Measurements from ENCODE around the gene COL8A2. TPM values are rescaled to one million over a fixed set of nuclear protein-coding genes. Genes with fewer than 3 reads are reported as not detected.

Gene COL8A2
- total RNA-seq, 4 donors from 2014 or later = 1.2 to 16.6 (median 5.8) TPM

DNA sequence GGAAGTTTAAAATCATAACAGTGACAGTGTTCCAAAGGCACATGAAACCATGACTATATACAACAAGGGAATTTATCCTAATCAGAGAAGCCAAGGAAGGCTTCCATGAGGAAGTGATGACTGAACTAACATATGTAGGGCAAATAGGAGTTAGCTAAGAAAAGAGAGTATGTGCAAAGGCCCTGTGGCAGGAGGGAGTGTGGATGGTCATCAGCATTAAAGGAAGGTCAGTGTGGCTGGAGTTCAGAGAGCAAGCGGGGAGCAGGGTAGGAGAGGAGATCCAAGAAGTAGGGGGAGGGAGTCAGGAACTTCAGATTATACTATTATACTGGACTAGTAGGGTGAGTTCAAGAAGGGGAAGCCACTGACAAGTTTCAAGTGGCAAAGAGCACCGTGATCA, 39.3 kb upstream of the COL8A2 start:
- no peak for DNase-seq
- H3K27me3 ChIP-seq = no peaks in the 10 kb centered on the region
- H3K36me3 ChIP-seq = no peaks in the 10 kb centered on the region
- no peak for TF ChIP-seq POLR2A (IDR thresholded peaks at IDR 0.05)
- TF ChIP-seq, protein P1, sequence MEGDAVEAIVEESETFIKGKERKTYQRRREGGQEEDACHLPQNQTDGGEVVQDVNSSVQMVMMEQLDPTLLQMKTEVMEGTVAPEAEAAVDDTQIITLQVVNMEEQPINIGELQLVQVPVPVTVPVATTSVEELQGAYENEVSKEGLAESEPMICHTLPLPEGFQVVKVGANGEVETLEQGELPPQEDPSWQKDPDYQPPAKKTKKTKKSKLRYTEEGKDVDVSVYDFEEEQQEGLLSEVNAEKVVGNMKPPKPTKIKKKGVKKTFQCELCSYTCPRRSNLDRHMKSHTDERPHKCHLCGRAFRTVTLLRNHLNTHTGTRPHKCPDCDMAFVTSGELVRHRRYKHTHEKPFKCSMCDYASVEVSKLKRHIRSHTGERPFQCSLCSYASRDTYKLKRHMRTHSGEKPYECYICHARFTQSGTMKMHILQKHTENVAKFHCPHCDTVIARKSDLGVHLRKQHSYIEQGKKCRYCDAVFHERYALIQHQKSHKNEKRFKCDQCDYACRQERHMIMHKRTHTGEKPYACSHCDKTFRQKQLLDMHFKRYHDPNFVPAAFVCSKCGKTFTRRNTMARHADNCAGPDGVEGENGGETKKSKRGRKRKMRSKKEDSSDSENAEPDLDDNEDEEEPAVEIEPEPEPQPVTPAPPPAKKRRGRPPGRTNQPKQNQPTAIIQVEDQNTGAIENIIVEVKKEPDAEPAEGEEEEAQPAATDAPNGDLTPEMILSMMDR (IDR thresholded peaks at IDR 0.05) = no peak
- no peak overlapping the region for H3K27ac ChIP-seq
- intact Hi-C loops (cut with DNase I; ENCODE audit: low total_unique reads) = no loop called here
- no peaks in the 10 kb centered on the region for H3K9me3 ChIP-seq
- H3K4me1 ChIP-seq = peaks cover 3 to 34% of the 10 kb centered on the region in 2 donors
- no peak overlapping the region for H3K4me3 ChIP-seq

DNA sequence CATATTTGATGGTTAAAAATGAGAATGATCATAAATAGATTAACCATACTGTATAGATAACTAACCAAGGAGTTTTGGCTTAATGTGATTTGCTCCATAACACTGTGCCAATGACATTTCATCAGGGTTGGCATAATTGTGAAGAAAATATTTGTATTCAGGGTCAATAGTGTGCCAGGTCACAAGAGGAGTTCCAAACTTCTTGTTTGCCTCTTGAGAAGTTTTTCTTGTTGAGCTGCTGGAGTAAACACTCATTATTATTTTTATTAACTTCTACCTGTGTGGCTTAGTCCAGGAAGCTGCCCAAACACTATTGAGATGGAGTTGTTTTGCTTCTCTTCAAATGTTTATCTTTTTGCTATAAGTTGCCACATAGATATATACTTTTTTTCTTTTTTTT, 38.4 kb upstream of the COL8A2 start:
- Histone ChIP-seq H3K27ac (peak overlapping the region in 1 of 2 donors; percentile 100), H3K9me3 (no peaks in the 10 kb centered on the region), H3K36me3 (no peaks in the 10 kb centered on the region), H3K4me3 (no peak overlapping the region), H3K27me3 (no peaks in the 10 kb centered on the region), H3K4me1 (peaks cover 3 to 42% of the 10 kb centered on the region in 2 donors)
- no peak for TF ChIP-seq POLR2A (IDR thresholded peaks at IDR 0.05)
- TF ChIP-seq, protein P1 (IDR thresholded peaks at IDR 0.05) = no peak
- DNase-seq = no peak
- intact Hi-C loops (cut with DNase I; ENCODE audit: low total_unique reads) = no loop called here

DNA sequence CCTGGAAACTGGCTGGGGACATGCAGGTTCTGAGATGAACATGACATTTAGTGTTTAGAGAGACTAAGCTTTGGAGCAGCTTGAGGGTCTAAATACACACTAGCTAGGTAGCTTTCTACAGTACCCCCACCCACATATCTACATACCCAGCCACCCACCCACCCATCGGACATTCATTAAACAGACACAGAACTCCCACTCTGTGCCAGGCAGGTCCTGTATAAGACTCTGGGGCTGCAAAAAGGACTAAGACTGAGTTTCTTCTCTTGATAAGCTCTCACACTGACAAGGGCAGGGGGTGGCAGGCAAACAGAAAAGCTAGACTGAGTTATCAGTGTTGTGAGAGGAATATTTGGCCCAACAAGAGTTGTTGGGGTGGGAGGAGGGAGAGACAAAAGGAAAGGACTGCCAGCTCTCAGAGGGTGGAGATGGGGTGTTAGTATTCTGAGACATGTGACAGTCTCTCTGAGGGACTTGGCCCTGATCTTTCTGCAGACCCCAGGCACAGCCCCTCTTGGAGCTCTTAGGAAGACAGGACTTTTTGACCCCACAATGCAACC, 37.7 kb upstream of the COL8A2 start:
- Histone ChIP-seq H3K4me3 (no peak overlapping the region), H3K4me1 (peaks cover 3 to 49% of the 10 kb centered on the region in 2 donors), H3K27me3 (no peaks in the 10 kb centered on the region), H3K9me3 (no peaks in the 10 kb centered on the region), H3K27ac (peak overlapping the region in 1 of 2 donors; percentile 100), H3K36me3 (no peaks in the 10 kb centered on the region)
- DNase-seq = no peak
- intact Hi-C loops (cut with DNase I; ENCODE audit: low total_unique reads) = no loop called here
- TF ChIP-seq POLR2A (IDR thresholded peaks at IDR 0.05) = no peak
- TF ChIP-seq, protein P1 (IDR thresholded peaks at IDR 0.05) = no peak

DNA sequence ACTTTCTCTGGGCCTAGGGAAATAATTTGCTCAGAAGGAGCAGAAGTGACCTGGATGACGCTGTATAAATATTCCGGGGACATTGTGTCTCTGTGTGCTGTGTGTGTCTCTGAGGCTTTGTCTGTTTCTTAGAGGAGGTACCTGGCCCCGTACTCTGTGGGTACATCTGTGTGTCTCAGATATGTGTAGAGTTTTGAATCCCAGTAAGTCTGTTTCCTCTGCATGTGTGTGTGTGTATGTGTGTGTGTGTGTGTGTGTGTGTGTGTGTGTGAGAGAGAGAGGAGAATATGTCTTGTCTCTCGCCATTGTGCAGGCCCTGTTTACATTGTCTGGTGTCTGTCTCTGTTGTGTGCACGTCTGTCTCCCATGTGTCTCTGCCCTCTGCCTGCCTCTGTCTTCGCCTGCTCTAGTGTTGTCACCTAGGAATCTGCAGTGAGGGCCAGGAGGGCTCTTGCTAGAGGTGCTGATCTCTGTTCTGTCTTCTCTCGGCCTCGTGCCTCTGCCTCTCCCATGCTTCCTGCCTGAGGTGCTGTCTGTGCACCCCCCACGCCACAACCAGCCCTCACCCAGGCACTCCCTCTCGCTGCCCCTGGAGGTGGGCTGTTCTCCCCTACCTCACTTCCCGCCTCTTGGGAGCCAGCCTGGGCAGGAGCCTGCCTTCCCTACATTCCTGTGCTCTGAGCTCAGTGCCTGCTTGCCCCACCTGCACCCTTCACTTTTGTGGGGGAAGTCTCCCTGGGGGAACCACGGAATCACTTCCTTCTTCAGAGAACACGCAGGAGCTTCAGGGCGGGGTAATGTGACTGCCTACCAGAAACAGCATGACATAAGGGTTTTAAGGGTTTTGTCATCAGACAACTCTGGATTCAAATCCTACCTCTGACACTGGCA, 36.9 kb upstream of the COL8A2 start:
- Histone ChIP-seq H3K27ac (peak overlapping the region; percentile 84 to 100), H3K9me3 (no peaks in the 10 kb centered on the region), H3K27me3 (no peaks in the 10 kb centered on the region), H3K36me3 (no peaks in the 10 kb centered on the region), H3K4me3 (peak overlapping the region; percentile 26 to 39), H3K4me1 (peaks cover 3 to 49% of the 10 kb centered on the region in 2 donors)
- DNase-seq = no peak
- no peak for TF ChIP-seq POLR2A (IDR thresholded peaks at IDR 0.05)
- TF ChIP-seq, protein P1 (IDR thresholded peaks at IDR 0.05) = no peak
- intact Hi-C loops (cut with DNase I; ENCODE audit: low total_unique reads) = no loop called here

DNA sequence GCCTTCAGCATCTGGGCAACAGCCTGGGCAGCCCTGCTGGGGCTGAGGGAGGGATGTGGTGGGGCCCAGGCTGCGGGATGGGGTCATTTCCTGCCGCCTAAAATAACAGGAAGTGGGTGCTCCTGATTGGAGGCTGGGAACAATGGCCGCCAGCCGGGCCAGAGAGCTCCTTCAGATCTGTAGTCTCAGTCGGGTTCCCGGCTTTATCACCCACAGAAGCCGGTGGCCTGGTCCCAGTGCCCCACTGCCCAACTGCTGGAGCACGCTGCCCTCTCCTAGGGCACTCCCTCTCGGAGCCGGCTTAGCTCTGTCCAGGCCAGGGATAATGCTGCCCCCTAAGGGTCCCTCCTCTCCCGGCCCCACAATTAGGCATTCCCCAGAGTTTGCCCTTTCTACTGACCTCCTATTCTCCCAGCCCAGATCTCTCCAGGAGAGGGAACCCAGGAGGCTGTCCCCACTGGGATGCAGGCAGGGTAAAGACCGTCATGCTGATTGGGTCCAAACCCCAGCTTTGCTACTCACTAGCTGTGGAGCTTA, 36.0 kb upstream of the COL8A2 start:
- Histone ChIP-seq H3K36me3 (no peaks in the 10 kb centered on the region), H3K27me3 (no peaks in the 10 kb centered on the region), H3K9me3 (no peaks in the 10 kb centered on the region), H3K4me3 (peak overlapping the region; percentile 26 to 39), H3K27ac (peak overlapping the region; percentile 84 to 100), H3K4me1 (peaks cover 3 to 46% of the 10 kb centered on the region in 2 donors)
- peak; percentile 51 to 63 for DNase-seq
- TF ChIP-seq, protein P1 (IDR thresholded peaks at IDR 0.05) = peak in 3 of 4 experiments; percentile 27 to 43 (median 32)
- no peak for TF ChIP-seq POLR2A (IDR thresholded peaks at IDR 0.05)
- intact Hi-C loops (cut with DNase I; ENCODE audit: low total_unique reads) = no loop called here

All from uterus (tissue), 4 donors.